Measurements from ENCODE around the gene PABPN1L. TPM values are rescaled to one million over a fixed set of nuclear protein-coding genes. Genes with fewer than 3 reads are reported as not detected.
"Not testable (repeated sequence)": the region's sequence is repeated elsewhere in the genome, so short reads cannot be mapped to it uniquely, and the experiment has no call there.

The PABPN1L gene
- total RNA-seq, 1 donor from 2014 or later, result 0.67 TPM

GRCh38 chr16:88896238-88897070 lies 30.0 kb upstream of the PABPN1L start:
- Mint-ChIP-seq H3K27ac (no peak overlapping the region), H3K4me3 (no peak overlapping the region), H3K27me3 (no peaks in the 10 kb centered on the region), H3K9me3 (no peaks in the 10 kb centered on the region), H3K36me3 (ENCODE audit: low read depth) (peaks cover 41% of the 10 kb centered on the region), H3K4me1 (peaks cover 13% of the 10 kb centered on the region)
- TF ChIP-seq CTCF (IDR thresholded peaks at IDR 0.05), result no peak
- ChIA-PET POLR2A (no interaction called here), CTCF (no interaction called here)
- DNase-seq, result no peak
- no peak for ATAC-seq (ENCODE audit: low read depth)
- intact Hi-C loops (cut with micrococcal nuclease), result no loop called here

GRCh38 chr16:88895335-88895734 lies 28.9 kb upstream of the PABPN1L start:
- Mint-ChIP-seq H3K36me3 (ENCODE audit: low read depth) (peaks cover 49% of the 10 kb centered on the region), H3K27me3 (no peaks in the 10 kb centered on the region), H3K27ac (no peak overlapping the region), H3K4me3 (peak overlapping the region; percentile 35), H3K4me1 (peaks cover 13% of the 10 kb centered on the region), H3K9me3 (no peaks in the 10 kb centered on the region)
- CTCF ChIA-PET, result no interaction called here
- ATAC-seq (ENCODE audit: low read depth) (no peak), DNase-seq (no peak)
- no peak for TF ChIP-seq CTCF (IDR thresholded peaks at IDR 0.05)
- POLR2A ChIA-PET, result no interaction called here
- intact Hi-C loops (cut with micrococcal nuclease), result no loop called here

- H3K4me1 Mint-ChIP-seq, result peaks cover 13% of the 10 kb centered on the region
Measured at GRCh38 chr16:88894681-88895300, 28.3 kb upstream of the PABPN1L start.

GRCh38 chr16:88894266-88894665 lies 27.8 kb upstream of the PABPN1L start:
- CTCF ChIA-PET; H3K27me3 Mint-ChIP-seq; intact Hi-C loops (cut with micrococcal nuclease); ATAC-seq (ENCODE audit: low read depth); DNase-seq; H3K9me3 Mint-ChIP-seq; H3K4me3 Mint-ChIP-seq; POLR2A ChIA-PET: not testable (repeated sequence)
- peaks cover 13% of the 10 kb centered on the region for H3K4me1 Mint-ChIP-seq
- H3K27ac Mint-ChIP-seq, result peak overlapping the region; percentile 50
- H3K36me3 Mint-ChIP-seq (ENCODE audit: low read depth), result peaks cover 50% of the 10 kb centered on the region

More at GRCh38 chr16:88894681-88895300, 28.3 kb upstream of the PABPN1L start:
- Mint-ChIP-seq H3K36me3 (ENCODE audit: low read depth) (peaks cover 51% of the 10 kb centered on the region), H3K27me3 (no peaks in the 10 kb centered on the region), H3K9me3 (no peaks in the 10 kb centered on the region), H3K4me3 (peak overlapping the region; percentile 35), H3K27ac (peak overlapping the region; percentile 50)
- ATAC-seq (ENCODE audit: low read depth) (peak; percentile 75), DNase-seq (no peak)
- CTCF ChIA-PET, result no interaction called here
- intact Hi-C loops (cut with micrococcal nuclease), result no loop called here
- no peak for TF ChIP-seq CTCF (IDR thresholded peaks at IDR 0.05)
- POLR2A ChIA-PET, result no interaction called here

GRCh38 chr16:88893127-88893968 lies 26.9 kb upstream of the PABPN1L start:
- H3K4me1 Mint-ChIP-seq, result peaks cover 13% of the 10 kb centered on the region
- H3K27ac Mint-ChIP-seq, result no peak overlapping the region
- no peaks in the 10 kb centered on the region for H3K27me3 Mint-ChIP-seq
- DNase-seq (no peak), ATAC-seq (ENCODE audit: low read depth) (no peak)
- intact Hi-C loops (cut with micrococcal nuclease), result no loop called here
- peaks cover 43% of the 10 kb centered on the region for H3K36me3 Mint-ChIP-seq (ENCODE audit: low read depth)
- CTCF ChIA-PET, result no interaction called here
- TF ChIP-seq CTCF (IDR thresholded peaks at IDR 0.05), result no peak
- POLR2A ChIA-PET, result no interaction called here
- no peaks in the 10 kb centered on the region for H3K9me3 Mint-ChIP-seq
- H3K4me3 Mint-ChIP-seq, result no peak overlapping the region
